ENCODE data around the gene CNDP1.

- TF ChIP-seq CTCF (IDR thresholded peaks at IDR 0.05; ENCODE audit: borderline replicate concordance, extremely low read depth, low read length, poor library complexity, severe bottlenecking), result no peak
- TF ChIP-seq EZH2 (IDR thresholded peaks at IDR 0.05; ENCODE audit: borderline replicate concordance, low read depth, low read length, severe bottlenecking), result no peak
These were observed 45.9 kb upstream of the CNDP1 start for GRCh38 chr18:74488354-74488753.
